Globus pallidus (tissue), 1 donor: Measurements from ENCODE around the gene OR2A12.
"Not testable (repeated sequence)": the region's sequence is repeated elsewhere in the genome, so short reads cannot be mapped to it uniquely, and the experiment has no call there.

Experiments
- DNase-seq: peaks from one replicate; pipeline ENCODE4 v3.0.0-alpha.2; 2015; ENCODE audit warnings: low spot score

Gene OR2A12

GRCh38 chr7:144122876-144123275 is 36.8 kb downstream of the OR2A12 start, which contains the start of gene OR2A14:
Gene OR2A14, plus strand, starts transcription at chr7:144123176. Its CDS starts 5,937 bp downstream, at chr7:144129113.
- DNase-seq: no peak

- peak; percentile 38 for DNase-seq
Observed at GRCh38 chr7:144127714-144128334, 41.7 kb downstream of the OR2A12 start.

DNA sequence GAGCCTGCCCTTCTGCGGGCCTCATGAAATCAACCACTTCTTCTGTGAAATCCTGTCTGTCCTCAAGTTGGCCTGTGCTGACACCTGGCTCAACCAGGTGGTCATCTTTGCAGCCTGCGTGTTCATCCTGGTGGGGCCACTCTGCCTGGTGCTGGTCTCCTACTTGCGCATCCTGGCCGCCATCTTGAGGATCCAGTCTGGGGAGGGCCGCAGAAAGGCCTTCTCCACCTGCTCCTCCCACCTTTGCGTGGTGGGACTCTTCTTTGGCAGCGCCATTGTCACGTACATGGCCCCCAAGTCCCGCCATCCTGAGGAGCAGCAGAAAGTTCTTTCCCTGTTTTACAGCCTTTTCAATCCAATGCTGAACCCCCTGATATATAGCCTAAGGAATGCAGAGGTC is 43.5 kb downstream of the OR2A12 start:
- DNase-seq: not testable (repeated sequence)

DNA sequence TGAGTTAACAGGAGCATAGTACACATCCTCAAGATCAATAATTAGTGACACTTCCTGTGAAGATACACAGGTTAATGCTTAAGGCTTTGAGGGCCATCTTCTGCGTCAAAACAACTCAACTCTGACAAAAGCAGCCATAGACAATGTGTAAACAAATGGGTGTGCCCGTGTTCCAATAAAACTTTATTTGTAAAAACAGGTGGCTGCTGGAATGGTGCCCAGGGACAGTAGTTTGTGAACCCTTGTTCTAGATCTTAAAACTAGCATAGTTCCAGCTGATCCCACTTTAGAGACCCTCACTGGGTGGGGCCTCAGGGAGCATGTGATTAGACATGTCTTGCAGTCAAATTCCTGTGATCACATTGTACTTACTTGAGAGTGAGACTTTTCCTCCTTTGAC is 44.7 kb downstream of the OR2A12 start:
- DNase-seq: no peak

GRCh38 chr7:144132262-144132661 is 46.2 kb downstream of the OR2A12 start:
- no peak for DNase-seq

DNA sequence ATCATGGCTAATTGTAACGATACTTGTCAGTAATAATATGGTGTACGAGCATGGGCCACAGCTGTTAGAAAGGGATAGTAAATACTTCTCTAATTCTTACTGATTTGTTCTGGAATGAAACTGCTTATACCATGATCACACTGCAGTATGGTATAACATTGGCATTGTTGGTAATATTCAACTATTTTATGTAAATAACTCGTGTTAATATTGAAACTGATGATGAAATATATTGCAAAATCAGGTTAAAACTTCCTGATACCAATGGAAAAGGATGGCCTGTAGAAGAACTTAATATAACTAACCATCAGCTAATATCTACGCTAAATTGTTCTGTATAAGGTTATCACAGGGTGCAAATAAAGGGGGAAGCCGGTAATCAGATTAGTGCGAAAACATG is 47.2 kb downstream of the OR2A12 start:
- no peak for DNase-seq

GRCh38 chr7:144134116-144134515 is 48.0 kb downstream of the OR2A12 start:
- DNase-seq: no peak

DNA sequence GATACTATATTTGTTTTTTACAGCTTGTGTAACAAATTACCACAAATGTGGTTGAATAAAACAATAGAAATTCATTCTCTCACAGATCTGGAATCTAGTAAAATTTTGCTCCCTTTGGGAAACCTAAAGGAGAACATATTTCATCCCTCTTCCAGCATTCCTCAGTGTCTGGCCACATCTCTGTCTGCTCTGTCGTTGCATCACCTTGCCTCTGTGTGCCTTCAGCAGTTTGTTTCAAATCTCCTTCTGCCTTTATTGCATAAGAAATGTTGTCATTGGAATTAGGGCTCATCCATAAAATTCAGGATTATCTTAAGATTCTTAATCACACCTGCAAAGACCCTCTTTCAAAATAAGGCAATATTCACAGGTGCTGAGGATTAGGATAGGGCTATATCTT is 51.4 kb downstream of the OR2A12 start:
- no peak for DNase-seq

DNA sequence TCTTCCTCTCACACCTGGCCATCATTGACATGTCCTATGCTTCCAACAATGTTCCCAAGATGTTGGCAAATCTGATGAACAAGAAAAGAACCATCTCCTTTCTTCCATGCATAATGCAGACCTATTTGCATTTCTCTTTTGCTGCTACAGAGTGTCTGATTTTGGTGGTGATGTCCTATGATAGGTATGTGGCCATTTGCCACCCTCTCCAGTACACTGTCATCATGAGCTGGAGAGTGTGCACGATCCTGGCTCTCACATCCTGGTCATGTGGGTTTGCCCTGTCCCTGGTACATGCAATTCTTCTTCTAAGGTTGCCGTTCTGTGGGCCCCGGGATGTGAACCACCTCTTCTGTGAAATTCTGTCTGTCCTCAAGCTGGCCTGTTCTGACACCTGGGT is 56.1 kb downstream of the OR2A12 start:
- DNase-seq: no peak

- DNase-seq: no peak
Observed at GRCh38 chr7:144144426-144144825, 58.3 kb downstream of the OR2A12 start.

- DNase-seq: no peak
Observed at GRCh38 chr7:144148224-144148827, 62.2 kb downstream of the OR2A12 start.
